K562 (cell line): ENCODE measurements around the gene TOR1B. TPM values are rescaled to one million over a fixed set of nuclear protein-coding genes. Genes with fewer than 3 reads are reported as not detected.

Experiments
- ATAC-seq: fragments of 200-7000 bp; cut with Tn5 transposase; 3 replicates; pipeline ENCODE4 v1.9.1; 2020; ENCODE audit warnings: moderate library complexity
- BruUV-seq: library from RNA; stranded (reverse); fragments of 400-500 nt; replicated peaks from 2 replicates; lab custom pipeline; 2021; lab: Mats Ljungman, UMichigan
- CTCF ChIA-PET: fragments of 300-600 bp; formaldehyde crosslinking; extraction: SDS; loops from one replicate; lab custom pipeline; 2021; ENCODE audit warnings: low intra/inter-chr PET ratio; lab: Yijun Ruan, JAX
- POLR2A ChIA-PET: fragments of 300-600, 350-650 bp; sonication (Branson Sonifier 250); formaldehyde crosslinking; extraction: SDS; loops from one replicate; lab custom pipeline; 2021; ENCODE audit warnings: antibody characterized with exemption, inconsistent platforms; lab: Yijun Ruan, JAX
- DNase-seq, 4 experiments: peaks; one replicate each; pipeline versions ENCODE4 v3.0.0 to v3.0.0-alpha.2; 2011 to 2018; ENCODE audit warnings: low spot score in 3 of 4, mixed read lengths in 3 of 4; ENCODE audit errors: extremely low read depth in 1 of 4
- FAIRE-seq: peaks from 2 replicates; lab custom pipeline; 2011; peaks lifted over from hg19 to GRCh38; lab: Jason Lieb, UNC
- H2AFZ ChIP-seq: 2 replicates; pipeline ENCODE4 v1.6.0; 2011; ENCODE audit warnings: low read depth, low read length, control low read depth, inconsistent platforms
- H3K27ac ChIP-seq: fragments of 200-600 bp; 3 replicates; pipeline ENCODE4 v1.8.0; 2011; ENCODE audit warnings: low read depth, mild to moderate bottlenecking, control low read depth, inconsistent platforms, low read length, moderate library complexity, mixed read lengths; ENCODE audit errors: extremely low read depth
- H3K27me3 ChIP-seq, 2 experiments: fragments of 300-600 bp in 1 of 2; 2 replicates in 1 of 2; 3 replicates in 1 of 2; pipeline versions ENCODE4 v1.6.0 to v1.8.0; 2011; ENCODE audit warnings: inconsistent platforms in 2 of 2, low read length in 2 of 2, mild to moderate bottlenecking in 1 of 2, mixed read lengths in 1 of 2, moderate library complexity in 1 of 2; ENCODE audit not compliant: control insufficient read depth in 2 of 2, insufficient read depth in 2 of 2
- H3K36me3 ChIP-seq: fragments of 300-600 bp; 3 replicates; pipeline ENCODE4 v1.8.0; 2011; ENCODE audit warnings: mild to moderate bottlenecking, low read length, inconsistent platforms; ENCODE audit not compliant: control insufficient read depth, insufficient read depth
- H3K4me1 ChIP-seq, 2 experiments: fragments of 200-600 bp in 1 of 2; replicated peaks in 1 of 2; 2 replicates in 1 of 2; 3 replicates in 1 of 2; pipeline versions ENCODE4 v1.5.1 to v1.8.0; 2011; ENCODE audit warnings: inconsistent platforms in 2 of 2, low read length in 2 of 2, mild to moderate bottlenecking in 1 of 2, mixed read lengths in 1 of 2, moderate library complexity in 1 of 2; ENCODE audit not compliant: control insufficient read depth in 2 of 2, insufficient read depth in 2 of 2
- H3K4me2 ChIP-seq: 2 replicates; pipeline ENCODE4 v1.6.1; 2011; ENCODE audit warnings: low read length, control low read depth, inconsistent platforms, mixed read lengths; ENCODE audit not compliant: insufficient read depth
- H3K4me3 ChIP-seq: fragments of 200-600 bp; sonication (generic), shearing (Covaris generic); 2 replicates; pipeline ENCODE4 v1.5.1; 2016; ENCODE audit warnings: control low read depth, inconsistent platforms
- H3K79me2 ChIP-seq: fragments of 200-600 bp; 3 replicates; pipeline ENCODE4 v1.8.0; 2011; ENCODE audit warnings: low read length, inconsistent platforms; ENCODE audit not compliant: control insufficient read depth, insufficient read depth
- H3K9ac ChIP-seq, 2 experiments: 2 replicates each; pipeline versions ENCODE4 v1.6.0 to v1.6.1; 2011; ENCODE audit warnings: low read depth in 2 of 2, low read length in 2 of 2, control low read depth in 1 of 2, inconsistent platforms in 1 of 2, mild to moderate bottlenecking in 1 of 2, mixed read lengths in 1 of 2; ENCODE audit not compliant: insufficient read depth in 1 of 2
- H3K9me1 ChIP-seq: one replicate; pipeline ENCODE4 v1.6.0; 2011; ENCODE audit warnings: inconsistent platforms, mild to moderate bottlenecking, low read length, moderate library complexity; ENCODE audit not compliant: control insufficient read depth, insufficient read depth
- H3K9me3 ChIP-seq: replicated peaks from 2 replicates; pipeline ENCODE4 v1.5.1; 2011; ENCODE audit warnings: low read depth, low read length, inconsistent platforms; ENCODE audit not compliant: control insufficient read depth, insufficient read depth
- H4K20me1 ChIP-seq: replicated peaks from 2 replicates; pipeline ENCODE4 v1.6.1; 2011; ENCODE audit warnings: low read length, inconsistent platforms, mixed read lengths; ENCODE audit not compliant: control insufficient read depth, insufficient read depth
- BMI1 ChIP-seq: fragments of 150-350 bp; IDR thresholded peaks from 2 replicates; pipeline ENCODE4 v1.6.1; 2014; ENCODE audit warnings: low read length
- CAMTA2 ChIP-seq: fragments of 250-450 bp; sonication (Bioruptor Pico); conservative IDR thresholded peaks from 2 replicates; pipeline ENCODE4 v1.5.1; 2022
- ELF2 ChIP-seq: fragments of 250-450 bp; sonication (Bioruptor Pico); IDR thresholded peaks from 2 replicates; pipeline ENCODE4 v1.5.0; 2021; ENCODE audit warnings: mild to moderate bottlenecking
- PHB ChIP-seq: fragments of 250-450 bp; sonication (Bioruptor Pico); IDR thresholded peaks from 2 replicates; pipeline ENCODE4 v1.5.0; 2021
- POLR2A ChIP-seq: fragments of 450-650 bp; conservative IDR thresholded peaks from 2 replicates; pipeline ENCODE4 v1.6.1; 2016
- POLR2AphosphoS2 ChIP-seq: IDR thresholded peaks from 2 replicates; pipeline ENCODE4 v1.6.1; 2012; ENCODE audit warnings: low read length, improper control_type of control experiment
- POLR2G ChIP-seq: fragments of 200-400 bp; formaldehyde crosslinking; IDR thresholded peaks from 2 replicates; pipeline ENCODE4 v1.6.1; 2017; ENCODE audit warnings: low read depth, mild to moderate bottlenecking, antibody characterized with exemption, low read length, moderate library complexity
- RAD21 ChIP-seq, 2 experiments: fragments of 250-450 bp in 1 of 2; fragments of 450-650 bp in 1 of 2; sonication (Bioruptor Pico) in 1 of 2; formaldehyde crosslinking in 1 of 2; IDR thresholded peaks in 1 of 2; conservative IDR thresholded peaks in 1 of 2; 2 replicates each; pipeline versions ENCODE4 v1.4.0 to v1.8.0; 2020 to 2022; ENCODE audit warnings: mild to moderate bottlenecking in 2 of 2, moderate library complexity in 1 of 2
- RBFOX2 ChIP-seq: fragments of 200-400 bp; formaldehyde crosslinking; IDR thresholded peaks from 2 replicates; pipeline ENCODE4 v1.6.1; 2017; ENCODE audit warnings: low read depth, mild to moderate bottlenecking, low read length, moderate library complexity
- RBM39 ChIP-seq: fragments of 200-400 bp; formaldehyde crosslinking; optimal IDR thresholded peaks from 2 replicates; pipeline ENCODE3; 2018; ENCODE audit warnings: low read depth, low read length
- SUPT5H ChIP-seq: fragments of 450-650 bp; IDR thresholded peaks from 2 replicates; pipeline ENCODE4 v1.6.1; 2016
- THRAP3 ChIP-seq: fragments of 450-650 bp; IDR thresholded peaks from 2 replicates; pipeline ENCODE4 v1.6.1; 2016; ENCODE audit warnings: mild to moderate bottlenecking, inconsistent platforms, borderline replicate concordance
- ZBTB17 ChIP-seq: fragments of 450-650 bp; formaldehyde crosslinking; IDR thresholded peaks from 2 replicates; pipeline ENCODE4 v1.4.0; 2020; ENCODE audit warnings: mild to moderate bottlenecking
- ZC3H11A ChIP-seq: IDR thresholded peaks from 2 replicates; pipeline ENCODE4 v1.6.1; 2012; ENCODE audit warnings: low read depth, low read length, improper control_type of control experiment
- ZNF280B ChIP-seq: fragments of 250-450 bp; sonication (Bioruptor Pico); IDR thresholded peaks from 2 replicates; pipeline ENCODE4 v1.5.1; 2021; ENCODE audit warnings: mild to moderate bottlenecking
- WGBS: fragments of 100-300 bp; shearing (Covaris generic); methylation state at CpG from one replicate; pipeline ENCODE4 v1.1.6; 2016; ENCODE audit warnings: low coverage, mixed read lengths; ENCODE audit not compliant: insufficient coverage; ENCODE audit errors: missing lambda C conversion rate; 5-methylcytosine and 5-hydroxymethylcytosine counted together
- in situ Hi-C: fragments of 300-500 bp; cut with MboI; formaldehyde crosslinking; loops from 4 replicates; pipeline ENCODE4 v1.15.0; 2018; ENCODE audit warnings: inconsistent platforms, mixed read lengths
- intact Hi-C: fragments of 100-400 bp; cut with micrococcal nuclease; formaldehyde crosslinking; loops from 2 replicates; pipeline ENCODE4 v1.14.2; 2022
- polyA plus RNA-seq, 8 experiments: library from polyadenylated mRNA; depleted of rRNA in 4 of 8; stranded (reverse) in 5 of 8; unstranded in 3 of 8; fragments of >200 nt; fragmentation: Nextera tagmentation in 2 of 8; fragmentation: Illumina TruSeq in 1 of 8; extraction: Ambion mirVana in 2 of 8; extraction: Trizol in 1 of 8; gene quantifications; 2 replicates each; pipeline versions ENCODE4 v1.2.1 to v1.2.3, GENCODE V29; 2011 to 2014; ENCODE audit warnings: inconsistent platforms in 1 of 8, missing spikeins in 1 of 8
- total RNA-seq, 7 experiments: library from RNA; depleted of rRNA in 6 of 7; stranded (reverse); fragments of >200 nt in 6 of 7; fragmentation: Illumina TruSeq in 2 of 7; extraction: Trizol in 2 of 7; gene quantifications; 2 replicates each; pipeline versions ENCODE4 v1.2.1 to v1.2.3, GENCODE V29; 2011 to 2021; ENCODE audit warnings: low replicate concordance in 1 of 7
- TF ChIP-seq, protein P1 (sequence below): sonication (generic); formaldehyde crosslinking; IDR thresholded peaks from 2 replicates; pipeline ENCODE4 v1.4.0; 2020; ENCODE audit warnings: mild to moderate bottlenecking, missing genetic modification reagents
- TF ChIP-seq, protein P2 (sequence below): fragments of 150-350 bp; IDR thresholded peaks from 2 replicates; pipeline ENCODE4 v1.6.1; 2014; ENCODE audit warnings: low read depth, mild to moderate bottlenecking, low read length, borderline replicate concordance

Gene TOR1B
- total and polyA plus RNA-seq, 9 of the 15 experiments (the other 6 are each of a cell fraction or from before 2014, with no cell fraction given), result 4.2 to 36.5 (median 24.6) TPM

DNA sequence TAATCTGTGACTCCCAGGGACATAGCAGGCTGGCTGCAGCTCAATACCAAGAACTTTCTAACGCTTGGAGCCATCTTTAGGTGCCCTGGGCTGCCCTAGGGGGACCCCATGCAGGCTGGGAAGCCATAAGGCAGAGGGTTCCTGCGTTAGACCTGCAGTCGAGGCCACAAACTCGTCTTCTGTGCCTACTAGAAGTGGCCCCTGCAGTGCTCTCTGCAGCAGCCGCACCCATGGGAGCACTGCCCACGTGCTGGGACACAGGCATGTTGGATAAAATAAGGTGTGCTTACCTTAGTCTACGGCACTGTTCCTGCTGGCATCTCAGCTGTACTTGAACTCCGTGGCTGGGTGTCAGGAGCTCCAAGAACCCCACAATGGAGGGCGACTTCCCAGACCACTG, 9.4 kb downstream of the TOR1B start:
- intact Hi-C loops (no loop called here), in situ Hi-C loops (no loop called here)
- peak overlapping the region in 1 of 2 experiments; percentile 78; a peak in 2 of 4 replicates for H3K9ac ChIP-seq
- H3K9me3 ChIP-seq, result no peaks in the 10 kb centered on the region
- peaks cover 88% of the 10 kb centered on the region for H3K36me3 ChIP-seq
- no peak overlapping the region for H2AFZ ChIP-seq
- H3K9me1 ChIP-seq, result peaks cover 6% of the 10 kb centered on the region
- ChIA-PET POLR2A (interaction anchor here (0.6 to 5.8 kb wide), 9 partner anchors 9 to 591 kb away, joined by 3 to 49 read pairs (median 3); partner anchors contain the start of genes C9orf78 and TOR1A), CTCF (no interaction called here)
- peak; percentile 29 for FAIRE-seq
- DNase-seq, result no peak
- peak; percentile 37 for ATAC-seq
- no peaks in the 10 kb centered on the region for H3K79me2 ChIP-seq
- peaks cover 8% of the 10 kb centered on the region for H4K20me1 ChIP-seq
- H3K4me1 ChIP-seq, result peaks cover 4 to 17% of the 10 kb centered on the region in 2 experiments; a peak in 3 of 5 replicates
- H3K27me3 ChIP-seq, result no peaks in the 10 kb centered on the region
- H3K4me2 ChIP-seq, result no peak overlapping the region
- H3K27ac ChIP-seq, result peak overlapping the region; percentile 11; the same call in 2 of the 3 replicates
- H3K4me3 ChIP-seq, result no peak overlapping the region
- 74% methylated on average over 9 of the region's 9 CpGs for WGBS
- no TSS peak for BruUV-seq
- TF ChIP-seq BMI1, result no peak
- peak; percentile 77; the same call in 1 of the 2 replicates for TF ChIP-seq POLR2AphosphoS2
- 0 out of 2 replicates have a peak, but pooled peaks have one; percentile 26 for TF ChIP-seq ZBTB17
- 0 out of 2 replicates have a peak, but pooled peaks have one; percentile 11 for TF ChIP-seq ZNF280B
- TF ChIP-seq ZC3H11A, result no peak
- TF ChIP-seq SUPT5H, result peak; percentile 75
- TF ChIP-seq THRAP3, result peak; percentile 51; the same call in 1 of the 2 replicates
- TF ChIP-seq, protein P1, sequence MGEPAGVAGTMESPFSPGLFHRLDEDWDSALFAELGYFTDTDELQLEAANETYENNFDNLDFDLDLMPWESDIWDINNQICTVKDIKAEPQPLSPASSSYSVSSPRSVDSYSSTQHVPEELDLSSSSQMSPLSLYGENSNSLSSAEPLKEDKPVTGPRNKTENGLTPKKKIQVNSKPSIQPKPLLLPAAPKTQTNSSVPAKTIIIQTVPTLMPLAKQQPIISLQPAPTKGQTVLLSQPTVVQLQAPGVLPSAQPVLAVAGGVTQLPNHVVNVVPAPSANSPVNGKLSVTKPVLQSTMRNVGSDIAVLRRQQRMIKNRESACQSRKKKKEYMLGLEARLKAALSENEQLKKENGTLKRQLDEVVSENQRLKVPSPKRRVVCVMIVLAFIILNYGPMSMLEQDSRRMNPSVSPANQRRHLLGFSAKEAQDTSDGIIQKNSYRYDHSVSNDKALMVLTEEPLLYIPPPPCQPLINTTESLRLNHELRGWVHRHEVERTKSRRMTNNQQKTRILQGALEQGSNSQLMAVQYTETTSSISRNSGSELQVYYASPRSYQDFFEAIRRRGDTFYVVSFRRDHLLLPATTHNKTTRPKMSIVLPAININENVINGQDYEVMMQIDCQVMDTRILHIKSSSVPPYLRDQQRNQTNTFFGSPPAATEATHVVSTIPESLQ, result no peak
- 0 out of 2 replicates have a peak, but pooled peaks have one; percentile 68 for TF ChIP-seq PHB (CRISPR knock-in tag)
- 0 out of 2 replicates have a peak, but pooled peaks have one; percentile 56 for TF ChIP-seq CAMTA2 (CRISPR knock-in tag)
- no peak for TF ChIP-seq RBM39
- TF ChIP-seq POLR2G, result peak; percentile 55; the same call in 1 of the 2 replicates
- peak; percentile 67; the same call in 1 of the 2 replicates for TF ChIP-seq ELF2 (CRISPR knock-in tag)
- peak; percentile 34; the same call in 1 of the 2 replicates for TF ChIP-seq RBFOX2
- TF ChIP-seq, protein P2, sequence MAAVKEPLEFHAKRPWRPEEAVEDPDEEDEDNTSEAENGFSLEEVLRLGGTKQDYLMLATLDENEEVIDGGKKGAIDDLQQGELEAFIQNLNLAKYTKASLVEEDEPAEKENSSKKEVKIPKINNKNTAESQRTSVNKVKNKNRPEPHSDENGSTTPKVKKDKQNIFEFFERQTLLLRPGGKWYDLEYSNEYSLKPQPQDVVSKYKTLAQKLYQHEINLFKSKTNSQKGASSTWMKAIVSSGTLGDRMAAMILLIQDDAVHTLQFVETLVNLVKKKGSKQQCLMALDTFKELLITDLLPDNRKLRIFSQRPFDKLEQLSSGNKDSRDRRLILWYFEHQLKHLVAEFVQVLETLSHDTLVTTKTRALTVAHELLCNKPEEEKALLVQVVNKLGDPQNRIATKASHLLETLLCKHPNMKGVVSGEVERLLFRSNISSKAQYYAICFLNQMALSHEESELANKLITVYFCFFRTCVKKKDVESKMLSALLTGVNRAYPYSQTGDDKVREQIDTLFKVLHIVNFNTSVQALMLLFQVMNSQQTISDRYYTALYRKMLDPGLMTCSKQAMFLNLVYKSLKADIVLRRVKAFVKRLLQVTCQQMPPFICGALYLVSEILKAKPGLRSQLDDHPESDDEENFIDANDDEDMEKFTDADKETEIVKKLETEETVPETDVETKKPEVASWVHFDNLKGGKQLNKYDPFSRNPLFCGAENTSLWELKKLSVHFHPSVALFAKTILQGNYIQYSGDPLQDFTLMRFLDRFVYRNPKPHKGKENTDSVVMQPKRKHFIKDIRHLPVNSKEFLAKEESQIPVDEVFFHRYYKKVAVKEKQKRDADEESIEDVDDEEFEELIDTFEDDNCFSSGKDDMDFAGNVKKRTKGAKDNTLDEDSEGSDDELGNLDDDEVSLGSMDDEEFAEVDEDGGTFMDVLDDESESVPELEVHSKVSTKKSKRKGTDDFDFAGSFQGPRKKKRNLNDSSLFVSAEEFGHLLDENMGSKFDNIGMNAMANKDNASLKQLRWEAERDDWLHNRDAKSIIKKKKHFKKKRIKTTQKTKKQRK, result no peak
- peak; percentile 62 for TF ChIP-seq POLR2A
- TF ChIP-seq RAD21 (CRISPR knock-in tag; conservative IDR thresholded peaks at IDR 0.05 in 1 of 2, IDR thresholded peaks at IDR 0.05 in 1 of 2), result 0 out of 4 replicates have a peak, but pooled peaks of 1 of the 2 experiments have one; percentile 8
